Endothelial cell of hepatic sinusoid (primary cell): ENCODE results near the gene TBRG4.

ENCODE experiments used
- in situ Hi-C: cut with HindIII; loops from 2 replicates; pipeline ENCODE4 v1.10.0; 2017; ENCODE audit warnings: low sequenced_read_pairs

Gene TBRG4

DNA sequence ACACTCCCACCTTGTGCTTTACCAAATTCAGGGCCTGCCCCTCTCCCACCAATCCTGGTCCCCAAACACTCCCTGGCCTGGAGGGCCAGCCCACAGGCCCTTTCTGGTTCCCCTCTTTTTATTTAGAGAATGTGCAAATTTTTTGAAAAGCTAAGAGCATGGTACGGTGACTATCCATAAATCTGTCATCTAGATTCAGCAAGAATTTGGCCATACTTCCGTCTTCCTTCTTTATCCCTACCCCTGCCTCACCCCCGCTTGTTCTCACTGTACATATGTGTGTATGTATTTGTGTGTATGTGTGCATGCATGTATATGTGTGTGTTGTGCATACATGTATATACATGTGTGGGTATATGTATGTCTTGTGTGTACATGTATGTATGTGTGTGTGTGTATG lies 8.1 kb upstream of the TBRG4 start:
- in situ Hi-C loops = no loop called here

DNA sequence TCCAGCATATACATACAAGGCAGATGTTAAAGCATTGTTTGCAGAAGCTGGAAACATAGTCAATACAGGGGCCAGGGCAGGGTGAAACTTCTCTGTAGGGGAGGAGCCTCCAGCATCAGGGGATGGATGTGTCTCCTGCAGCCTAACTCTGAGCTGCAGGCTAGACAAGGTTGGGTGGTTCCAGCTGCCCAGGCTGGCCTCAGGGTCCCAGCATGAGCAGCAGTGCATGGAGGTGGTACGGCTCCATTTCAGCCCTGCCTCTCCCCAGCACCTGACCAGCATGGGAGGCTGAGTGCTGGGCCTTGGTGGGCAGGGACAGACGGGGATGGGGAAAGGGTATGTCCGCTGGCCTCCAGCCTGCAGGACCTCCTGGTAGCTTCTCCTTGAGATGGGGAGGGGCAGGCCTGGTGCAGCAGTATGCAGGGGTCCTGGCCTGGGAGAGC lies 7.4 kb upstream of the TBRG4 start:
- in situ Hi-C loops = no loop called here

DNA sequence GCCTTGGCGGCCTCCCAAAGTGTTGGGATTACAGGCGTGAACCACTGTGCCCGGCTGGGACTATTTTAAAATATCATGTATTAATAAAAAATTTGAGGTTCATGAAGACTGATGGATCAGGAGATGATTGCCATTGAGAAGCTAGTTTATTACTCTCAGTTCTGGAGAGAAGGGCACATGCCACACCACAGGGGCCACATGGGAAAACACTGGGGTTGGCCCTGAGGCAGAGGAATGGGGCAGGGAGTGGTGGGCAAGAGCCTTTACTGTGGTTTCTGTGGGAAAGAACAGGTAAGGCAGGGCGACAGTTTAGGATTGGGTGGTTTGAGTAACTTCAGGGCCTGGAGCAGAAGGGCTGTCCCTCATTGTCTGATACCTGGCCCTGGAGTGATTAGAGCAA lies 6.8 kb upstream of the TBRG4 start:
- in situ Hi-C loops = no loop called here

DNA sequence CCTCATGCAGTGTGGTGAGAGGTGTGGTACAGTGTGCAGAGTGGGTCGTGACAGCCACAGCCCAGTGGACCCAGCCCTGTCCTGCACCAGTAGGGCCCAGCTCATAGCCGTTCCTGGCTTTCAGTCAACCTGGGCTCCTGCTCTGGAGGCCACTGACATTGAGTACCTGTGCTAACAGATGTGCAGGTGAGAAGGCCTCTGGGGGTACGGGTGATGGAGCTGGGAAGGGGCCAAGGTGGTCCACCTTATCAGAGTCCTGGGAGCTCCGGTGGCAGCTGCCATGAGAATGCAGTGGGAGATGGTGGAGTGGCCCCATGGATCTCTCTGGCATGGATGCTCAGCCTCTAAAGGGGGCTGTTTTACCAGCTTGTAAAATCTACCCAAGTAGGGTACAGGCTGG lies 6.1 kb upstream of the TBRG4 start:
- in situ Hi-C loops = no loop called here

DNA sequence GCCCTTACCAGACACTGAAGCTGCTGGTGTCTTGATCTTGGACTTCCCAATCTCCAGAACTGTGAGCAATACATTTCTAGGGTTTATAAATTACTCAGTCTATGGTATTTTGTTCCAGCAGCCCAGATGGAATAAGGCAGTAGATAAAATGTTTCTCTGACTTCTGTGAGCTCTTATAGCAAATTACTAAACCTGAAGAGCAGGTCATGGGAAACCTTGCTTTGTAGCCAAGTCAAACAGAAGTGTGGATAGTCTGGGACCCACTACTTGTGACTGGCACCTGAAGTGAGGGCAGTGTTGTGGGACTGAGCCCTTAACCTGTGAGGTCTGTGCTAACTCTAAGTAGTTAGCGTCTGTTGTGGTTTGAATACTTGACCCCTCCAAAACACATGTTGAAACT lies 4.6 kb upstream of the TBRG4 start:
- in situ Hi-C loops = no loop called here

DNA sequence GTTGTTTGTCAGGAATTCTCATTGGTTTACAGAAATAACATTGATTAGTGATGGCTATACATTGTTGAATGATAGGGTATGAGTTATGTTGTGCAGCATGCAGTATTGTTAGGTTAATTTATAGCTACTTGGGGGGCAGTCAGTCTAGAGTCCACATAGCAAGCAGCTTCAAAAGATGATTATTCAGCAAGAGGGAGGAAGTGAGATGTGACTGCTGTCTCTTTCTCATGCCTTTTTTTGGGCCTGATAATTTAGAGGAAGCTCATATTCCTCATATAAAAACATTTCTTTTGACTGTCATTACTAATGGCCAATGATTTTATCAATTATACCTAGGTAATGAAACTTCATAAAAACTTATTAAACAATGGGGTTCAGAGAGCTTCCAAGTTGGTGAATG lies 3.4 kb upstream of the TBRG4 start:
- in situ Hi-C loops = loop anchor here (5.0 kb wide), 1 partner anchor 148 kb away; no protein-coding TSS in a partner anchor

DNA sequence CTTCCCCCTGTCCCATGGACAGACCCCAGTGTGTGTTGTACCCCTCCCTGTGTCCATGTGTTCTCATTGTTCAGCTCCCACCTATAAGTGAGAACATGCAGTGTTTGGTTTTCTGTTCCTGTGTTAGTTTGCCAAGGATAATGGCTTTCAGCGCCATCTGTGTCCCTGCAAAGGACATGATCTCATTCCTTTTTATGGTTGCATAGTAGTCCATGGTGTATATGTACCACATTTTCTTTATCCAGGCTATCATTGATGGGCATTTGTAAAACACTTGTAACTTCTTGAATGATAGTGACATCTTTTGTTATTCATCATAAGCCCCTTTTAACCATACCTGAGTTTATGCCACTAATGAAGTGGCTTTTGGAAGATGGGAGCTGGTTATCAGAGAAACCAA lies 2.8 kb upstream of the TBRG4 start:
- in situ Hi-C loops = loop anchor here (5.0 kb wide), 1 partner anchor 147 kb away; no protein-coding TSS in a partner anchor

DNA sequence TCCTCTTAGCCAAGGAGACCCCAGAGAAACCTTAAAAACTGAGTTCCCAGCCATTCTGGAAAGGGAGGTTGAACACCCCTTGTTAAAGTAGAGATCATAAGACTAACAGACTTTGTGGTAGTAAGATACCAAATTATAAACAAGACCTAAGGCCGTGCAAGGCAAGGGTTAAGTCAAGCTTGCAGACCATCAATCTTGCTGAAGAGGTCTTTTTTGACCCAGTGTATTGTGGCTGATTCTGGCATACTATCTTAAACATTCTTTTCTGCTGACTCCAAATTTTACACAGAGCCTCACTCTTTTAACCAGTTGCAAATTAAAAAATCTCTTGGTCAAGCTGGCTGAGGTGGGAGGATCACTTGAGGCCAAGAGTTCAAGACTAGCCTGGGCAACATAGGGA lies 1.2 kb upstream of the TBRG4 start:
- in situ Hi-C loops = loop anchor here (5.0 kb wide), 1 partner anchor 145 kb away; no protein-coding TSS in a partner anchor

DNA sequence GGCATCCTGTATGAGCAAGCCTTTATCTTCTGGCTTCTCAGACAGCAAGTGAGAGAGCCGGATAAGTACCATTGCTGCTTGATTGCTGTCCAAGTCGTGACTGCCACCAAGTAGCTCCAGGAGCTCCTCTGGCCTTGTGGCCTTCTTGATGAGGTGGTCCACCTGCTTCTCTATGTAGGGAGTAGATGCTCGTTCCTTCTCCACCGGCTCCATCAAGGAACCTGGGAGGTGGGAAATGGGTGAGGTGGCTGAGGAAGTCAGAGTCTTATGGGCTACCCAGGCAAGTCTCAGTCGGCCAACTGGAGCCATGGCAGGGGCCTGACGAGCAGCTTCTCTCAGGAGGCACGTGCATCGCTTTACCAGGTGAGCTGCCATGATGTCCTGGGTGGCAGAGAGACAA lies 2.6 kb downstream of the TBRG4 start:
- in situ Hi-C loops = no loop called here

DNA sequence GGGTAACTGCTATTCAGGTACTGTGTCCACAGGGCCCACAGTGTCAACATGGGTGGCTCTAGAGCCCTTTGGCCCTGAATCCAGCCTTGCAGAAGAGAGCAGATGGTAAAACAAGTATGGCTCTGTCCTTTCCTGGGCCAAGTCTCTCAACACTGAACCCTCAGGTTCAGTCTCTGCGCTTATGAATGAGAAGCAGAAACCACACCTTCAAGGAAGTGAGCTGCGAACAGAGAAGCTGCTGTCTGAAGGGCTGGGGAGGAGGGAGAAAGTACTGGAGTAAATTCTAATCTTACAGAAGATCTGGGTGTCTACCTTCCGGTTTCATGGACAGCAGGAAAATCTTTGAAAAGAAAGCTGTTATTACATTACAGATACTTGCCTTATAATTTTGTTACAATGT lies 4.1 kb downstream of the TBRG4 start:
- in situ Hi-C loops = no loop called here

DNA sequence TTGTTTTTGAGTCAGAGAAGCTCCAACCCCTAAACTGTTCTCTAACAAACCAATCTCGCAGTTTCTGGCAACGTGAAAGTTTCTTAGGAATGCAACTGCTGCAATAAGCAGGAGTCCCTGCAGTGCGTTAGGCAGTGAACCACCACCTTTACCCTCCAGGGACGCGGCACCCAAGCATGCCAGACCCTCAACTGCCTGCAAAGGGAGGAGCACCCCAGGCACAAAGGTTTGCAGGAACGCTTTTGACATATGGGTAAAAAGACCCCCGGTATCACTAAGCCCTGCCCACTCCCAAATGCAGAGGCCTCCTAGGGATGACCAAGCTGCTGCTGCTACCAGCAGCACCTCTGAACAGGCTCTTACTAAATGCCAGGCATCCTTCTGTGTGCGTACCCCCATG lies 4.7 kb downstream of the TBRG4 start:
- in situ Hi-C loops = no loop called here

DNA sequence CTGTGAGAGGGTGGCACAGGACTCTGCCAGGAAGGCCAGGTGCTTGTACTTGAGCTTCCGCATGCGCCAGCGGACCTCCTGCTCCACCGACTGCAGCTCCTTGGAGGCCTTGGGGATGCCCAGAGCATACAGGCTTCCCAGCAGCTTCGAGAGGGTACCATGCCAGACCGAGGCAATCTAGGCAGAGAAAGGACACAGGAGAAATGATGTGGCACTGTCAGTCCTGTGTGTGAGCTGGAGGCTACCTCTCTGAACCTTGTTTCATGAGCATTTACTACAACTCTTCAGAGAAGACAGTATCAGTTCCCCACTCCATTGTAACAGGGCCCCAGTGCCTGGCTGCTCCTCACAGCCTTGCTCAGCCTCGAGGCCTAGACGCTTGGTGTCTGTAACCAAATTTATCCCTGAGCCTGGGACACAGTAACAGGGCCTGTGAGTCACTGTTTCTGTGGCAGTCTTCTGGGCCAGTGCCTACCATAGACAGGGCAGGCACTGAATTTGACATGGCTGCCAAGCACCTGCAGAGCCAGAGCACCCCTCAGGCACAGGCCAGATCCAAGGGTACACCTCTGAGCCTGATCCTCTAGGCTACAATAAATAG lies 5.8 kb downstream of the TBRG4 start:
- in situ Hi-C loops = no loop called here

DNA sequence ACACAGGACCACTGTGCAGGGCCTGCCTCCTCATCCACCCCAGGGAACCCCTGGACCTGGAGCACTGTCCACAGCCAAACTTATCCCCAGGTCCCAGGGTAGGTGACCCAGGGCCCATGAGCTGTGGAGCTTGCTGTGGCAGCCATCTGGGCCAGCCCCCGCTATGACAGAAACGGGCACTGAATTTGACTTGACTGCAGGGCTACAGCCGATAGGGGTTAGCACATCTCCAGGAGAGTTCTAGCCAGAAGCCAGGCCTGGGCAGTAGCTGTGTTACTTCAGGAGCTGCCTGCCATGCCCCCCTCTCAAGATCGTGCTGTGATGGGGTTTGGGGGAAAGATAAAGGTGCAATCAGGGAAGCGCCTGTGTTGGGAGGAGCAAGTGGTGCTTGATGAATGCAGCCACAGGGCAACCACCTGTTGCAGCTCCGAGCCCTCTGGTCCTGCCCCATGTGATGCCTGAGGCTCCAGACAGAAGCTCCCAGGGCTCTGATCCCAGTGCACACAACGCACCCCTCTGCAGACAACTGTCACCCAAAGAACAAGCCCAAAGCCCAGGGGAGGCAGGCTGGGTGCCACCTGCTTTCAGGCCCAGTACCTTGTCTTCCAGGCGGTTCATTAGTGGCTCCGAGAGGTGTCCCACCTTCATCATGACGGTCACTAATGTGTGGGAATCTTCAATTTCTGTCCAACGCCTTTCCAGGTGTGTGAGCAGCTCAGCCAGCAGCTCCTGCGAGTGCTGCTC lies 6.5 kb downstream of the TBRG4 start:
- in situ Hi-C loops = no loop called here

DNA sequence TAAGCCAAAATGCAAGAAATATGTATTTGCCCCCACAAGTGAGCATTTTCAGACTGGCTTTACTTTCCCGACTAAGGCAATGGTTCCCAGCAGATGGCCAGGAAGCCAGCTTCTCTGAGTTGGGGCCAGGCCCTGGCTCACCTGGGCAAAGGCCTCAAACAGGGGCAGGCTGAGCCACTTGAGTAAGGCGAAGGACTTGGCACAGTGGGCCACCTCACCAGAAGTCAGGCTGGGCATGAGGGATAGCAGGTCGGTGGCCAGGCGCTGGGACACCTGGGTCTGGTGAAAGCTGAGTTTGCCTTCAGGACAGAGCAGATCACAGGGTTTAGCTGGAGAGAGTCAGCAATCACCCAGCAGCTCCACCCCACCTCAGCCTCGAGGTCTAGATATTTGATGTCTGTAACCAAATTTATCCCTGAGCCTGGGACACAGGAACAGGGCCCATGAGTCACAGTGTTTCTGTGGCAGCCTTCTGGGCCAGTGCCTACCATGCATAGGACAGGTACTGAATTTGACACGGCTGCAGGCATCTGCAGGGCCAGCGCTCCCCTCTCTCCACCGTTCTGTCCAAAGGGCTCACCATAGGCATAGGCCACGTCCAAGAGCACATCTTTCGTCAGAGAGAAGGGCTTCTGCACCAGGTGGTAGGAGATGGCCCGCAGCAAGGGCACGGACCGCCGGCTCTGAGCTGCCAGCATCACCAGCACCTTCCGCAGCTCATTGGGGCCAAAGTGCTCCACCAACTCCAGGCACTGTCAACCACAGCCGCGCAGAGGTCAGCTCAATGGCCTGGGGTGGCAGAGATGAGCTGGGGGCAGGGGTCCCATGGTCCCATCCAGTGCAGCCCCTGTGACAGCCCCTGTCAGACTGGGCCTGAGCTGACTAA lies 7.3 kb downstream of the TBRG4 start:
- in situ Hi-C loops = no loop called here

DNA sequence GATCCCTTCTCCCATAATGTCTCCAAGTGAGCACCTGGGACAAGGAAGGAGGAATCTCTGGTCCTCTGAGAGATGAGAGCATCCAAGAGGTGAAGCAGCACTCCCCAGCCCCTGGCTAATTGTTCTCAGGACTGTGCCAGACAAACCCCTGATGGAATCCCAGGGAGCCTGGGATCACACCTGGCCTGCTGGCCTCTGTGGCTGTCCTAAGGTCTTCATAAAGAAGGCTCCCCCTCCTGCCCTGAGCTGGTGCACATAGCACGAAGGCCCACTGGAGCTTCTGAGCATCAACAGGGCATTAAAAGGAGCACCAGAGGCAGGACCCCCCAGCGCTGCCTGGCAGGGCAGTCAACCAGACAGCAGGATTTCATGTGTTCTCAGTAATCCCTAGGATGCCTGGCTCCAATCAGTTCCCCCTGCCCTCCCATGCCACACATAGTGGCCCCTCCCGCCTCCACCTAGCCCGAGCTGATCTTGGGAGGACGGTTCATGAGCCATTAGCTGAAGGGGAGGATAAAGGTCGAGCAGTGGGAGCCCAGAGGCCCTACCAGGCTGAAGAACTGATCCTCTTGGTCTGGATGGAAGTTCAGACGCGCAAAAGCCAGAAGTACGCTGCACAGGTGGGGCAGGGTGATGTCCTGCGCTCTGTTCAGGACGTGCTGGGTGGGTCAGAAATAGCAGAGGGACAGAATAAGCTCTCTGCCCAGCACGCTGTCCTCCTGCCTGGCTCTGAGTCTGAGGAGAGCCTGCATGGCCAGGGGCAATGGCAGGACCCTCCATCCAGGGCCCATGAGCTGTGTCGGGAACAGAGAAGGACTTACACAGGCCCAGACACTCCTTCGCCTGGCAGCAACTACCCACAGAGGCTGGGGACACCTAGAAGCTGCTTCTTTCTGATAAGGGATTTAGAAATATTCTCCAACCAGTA lies 8.4 kb downstream of the TBRG4 start:
- in situ Hi-C loops = no loop called here

DNA sequence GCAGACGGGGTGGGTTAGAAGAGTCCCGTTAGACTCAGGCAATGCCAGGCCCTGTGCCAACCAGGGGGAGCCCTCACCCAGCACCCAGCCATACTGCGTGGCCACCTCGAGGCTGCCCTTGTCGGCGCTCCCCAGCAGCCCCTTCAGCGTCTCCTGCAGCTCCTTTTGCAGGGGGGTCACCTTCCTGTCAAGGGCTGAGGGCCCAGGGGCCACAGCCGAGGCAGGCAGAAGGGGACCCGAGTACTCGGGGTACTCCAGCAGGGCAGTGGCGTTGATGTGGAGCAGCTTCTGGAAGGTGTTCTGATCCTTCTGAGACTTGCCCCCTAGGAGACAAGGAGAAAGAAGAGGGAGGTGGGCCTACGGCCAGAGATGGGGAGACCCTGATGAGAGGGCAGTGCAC lies 9.7 kb downstream of the TBRG4 start:
- in situ Hi-C loops = no loop called here

DNA sequence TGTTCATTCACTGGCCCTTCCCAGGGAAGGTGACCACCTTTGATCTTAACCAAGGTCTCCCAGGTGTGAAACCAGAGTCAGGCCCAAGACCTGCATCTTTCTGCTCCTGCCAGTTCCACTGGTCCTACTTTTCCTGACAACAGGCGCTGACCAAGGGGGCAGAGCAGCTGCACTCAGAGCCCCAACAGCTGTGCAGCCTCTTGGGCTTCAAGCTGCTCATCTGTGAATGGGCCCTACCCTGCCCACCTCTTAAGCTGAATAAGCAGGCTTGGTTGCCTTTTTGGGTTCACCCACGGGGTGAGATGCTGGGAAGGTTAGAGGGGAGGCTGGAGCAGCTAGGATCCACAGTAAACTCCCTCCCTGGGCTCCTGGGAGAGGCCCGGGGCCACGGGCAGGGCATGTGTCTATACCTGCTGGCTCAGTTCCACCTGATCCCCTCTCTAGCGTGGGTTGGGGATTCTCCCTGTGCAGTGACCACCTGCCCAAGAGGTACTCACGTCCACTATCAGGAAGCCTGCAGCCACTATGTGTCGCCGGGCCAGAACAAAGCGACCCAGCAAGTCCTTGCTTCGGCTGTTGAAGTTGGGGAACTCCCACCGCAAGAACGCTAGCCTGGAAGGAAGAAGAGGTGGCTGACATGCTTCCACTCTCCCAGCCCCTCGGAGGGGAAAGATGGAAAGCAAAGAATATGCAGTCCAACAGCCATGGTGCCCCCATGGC lies 10.6 kb downstream of the TBRG4 start:
- in situ Hi-C loops = no loop called here

DNA sequence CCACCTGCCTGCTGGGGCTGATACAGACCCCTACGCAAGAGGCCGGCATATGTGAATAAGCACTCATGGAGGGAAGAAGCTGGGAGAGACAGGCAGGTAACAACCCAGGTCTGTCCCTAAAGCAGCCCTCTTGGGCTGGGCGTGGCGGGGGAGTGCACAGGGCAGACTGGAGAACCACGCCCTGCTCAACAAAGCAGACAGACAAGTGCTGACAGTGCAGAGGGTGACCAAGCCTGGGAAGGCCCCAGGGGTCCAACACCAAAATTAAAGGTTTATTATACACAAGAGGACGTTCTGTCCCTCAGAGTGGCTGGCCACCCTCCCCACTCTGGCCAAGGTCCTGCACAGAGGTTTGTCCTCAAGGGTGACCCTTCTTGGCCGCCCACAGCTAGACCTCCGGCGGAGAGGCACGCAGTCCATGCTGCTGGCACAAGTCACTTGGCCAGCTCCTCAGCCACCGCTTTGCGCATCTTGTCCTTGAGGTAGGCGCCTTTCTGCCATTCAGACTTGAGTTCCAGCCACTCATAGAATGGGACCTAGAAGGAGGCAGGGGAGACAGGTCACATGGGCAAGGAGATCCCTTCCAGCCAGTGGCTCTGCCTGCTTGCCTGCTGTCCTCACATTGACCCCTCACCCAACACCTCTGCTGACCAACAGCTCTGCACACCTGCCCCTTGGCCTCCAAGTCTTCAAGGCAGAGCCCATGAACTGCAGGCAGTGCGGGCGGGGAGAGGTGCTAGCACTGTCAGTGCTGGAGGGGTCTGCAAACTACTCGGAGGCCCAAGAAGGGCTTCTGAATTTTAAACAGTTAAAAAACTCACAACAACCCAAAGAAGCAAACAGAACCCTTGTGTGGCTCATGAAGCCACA lies 11.4 kb downstream of the TBRG4 start:
- in situ Hi-C loops = loop anchor here (10.0 kb wide), 1 partner anchor 75 kb away; no protein-coding TSS in a partner anchor
